Endothelial cell of umbilical vein (primary cell): ENCODE measurements around the gene PIAS2.

Experiments
- EZH2 ChIP-seq: IDR thresholded peaks from 2 replicates; pipeline ENCODE4 v1.6.1; 2012; ENCODE audit warnings: borderline replicate concordance, low read depth, mild to moderate bottlenecking, moderate library complexity, low read length, inconsistent platforms; ENCODE audit not compliant: severe bottlenecking
- JUN ChIP-seq: IDR thresholded peaks from 2 replicates; pipeline ENCODE4 v1.6.1; 2011; ENCODE audit warnings: borderline replicate concordance, low read depth; ENCODE audit not compliant: insufficient read length, insufficient read depth
- POLR2A ChIP-seq: IDR thresholded peaks from 2 replicates; pipeline ENCODE4 v1.6.1; 2012; ENCODE audit warnings: low read depth, mild to moderate bottlenecking, control low read depth, low read length
- POLR2AphosphoS5 ChIP-seq: IDR thresholded peaks from 2 replicates; pipeline ENCODE4 v1.6.1; 2012; ENCODE audit warnings: low read depth, mild to moderate bottlenecking, control low read depth, low read length, moderate library complexity; ENCODE audit not compliant: insufficient read depth
- TF ChIP-seq, protein P1 (sequence below), 2 donors: IDR thresholded peaks; 1 replicate in 1 of 2; 2 replicates in 1 of 2; pipeline ENCODE4 v1.5.1; 2011; ENCODE audit warnings: low read length in 2 of 2, mild to moderate bottlenecking in 2 of 2, moderate library complexity in 2 of 2, control low read depth in 1 of 2, inconsistent platforms in 1 of 2, low read depth in 1 of 2; ENCODE audit not compliant: insufficient read depth in 1 of 2; ENCODE audit errors: extremely low read depth in 1 of 2

DNA sequence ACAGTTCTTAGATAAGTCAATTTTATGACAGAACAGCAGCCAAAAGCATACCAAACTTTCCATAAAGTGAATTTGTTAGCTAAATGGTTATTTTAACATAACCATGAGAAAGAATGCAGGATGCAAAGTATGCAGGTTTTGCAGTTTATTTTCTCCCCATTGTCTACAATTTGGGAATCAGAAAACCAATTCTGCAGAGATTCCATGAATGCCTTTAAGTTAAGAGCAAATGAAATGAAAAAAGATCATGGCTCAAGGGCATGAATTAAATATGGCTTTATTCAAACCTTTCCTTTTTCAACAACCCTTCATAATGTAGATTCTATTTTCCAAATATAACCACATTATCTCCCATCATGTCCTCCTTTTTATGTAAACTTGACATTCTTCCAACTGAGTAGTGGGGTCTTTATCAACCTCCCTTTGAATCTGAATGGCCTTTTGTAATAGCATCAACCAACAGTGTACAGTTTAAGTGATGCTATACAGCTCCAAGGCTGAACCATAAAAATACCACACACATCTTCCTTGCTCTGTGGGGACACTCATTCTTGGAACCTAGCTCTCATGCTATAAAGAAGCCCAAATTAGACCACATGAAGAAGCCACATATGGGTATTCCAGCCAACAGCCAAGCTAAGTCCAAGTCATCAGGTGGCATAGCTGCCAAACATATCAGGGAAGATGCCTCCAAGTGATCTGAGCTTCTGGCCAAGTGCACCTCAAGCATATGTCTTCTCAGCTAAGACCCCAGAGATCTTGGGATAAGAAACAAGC, 49.8 kb downstream of the PIAS2 start:
- TF ChIP-seq POLR2A = no peak
- TF ChIP-seq, protein P1, sequence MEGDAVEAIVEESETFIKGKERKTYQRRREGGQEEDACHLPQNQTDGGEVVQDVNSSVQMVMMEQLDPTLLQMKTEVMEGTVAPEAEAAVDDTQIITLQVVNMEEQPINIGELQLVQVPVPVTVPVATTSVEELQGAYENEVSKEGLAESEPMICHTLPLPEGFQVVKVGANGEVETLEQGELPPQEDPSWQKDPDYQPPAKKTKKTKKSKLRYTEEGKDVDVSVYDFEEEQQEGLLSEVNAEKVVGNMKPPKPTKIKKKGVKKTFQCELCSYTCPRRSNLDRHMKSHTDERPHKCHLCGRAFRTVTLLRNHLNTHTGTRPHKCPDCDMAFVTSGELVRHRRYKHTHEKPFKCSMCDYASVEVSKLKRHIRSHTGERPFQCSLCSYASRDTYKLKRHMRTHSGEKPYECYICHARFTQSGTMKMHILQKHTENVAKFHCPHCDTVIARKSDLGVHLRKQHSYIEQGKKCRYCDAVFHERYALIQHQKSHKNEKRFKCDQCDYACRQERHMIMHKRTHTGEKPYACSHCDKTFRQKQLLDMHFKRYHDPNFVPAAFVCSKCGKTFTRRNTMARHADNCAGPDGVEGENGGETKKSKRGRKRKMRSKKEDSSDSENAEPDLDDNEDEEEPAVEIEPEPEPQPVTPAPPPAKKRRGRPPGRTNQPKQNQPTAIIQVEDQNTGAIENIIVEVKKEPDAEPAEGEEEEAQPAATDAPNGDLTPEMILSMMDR (IDR thresholded peaks at IDR 0.05; ENCODE audit: extremely low read depth in 1 of 2, insufficient read depth in 1 of 2, low read depth in 1 of 2, low read length in 2 of 2) = no peak
- TF ChIP-seq EZH2 = no peak
- no peak for TF ChIP-seq POLR2AphosphoS5
- TF ChIP-seq JUN = no peak
